ENCODE measurements around the gene ADAMTS5.

ADAMTS5 gene

GRCh38 chr21:26943921-26944320, 23.0 kb downstream of the ADAMTS5 start:
- Histone ChIP-seq H3K79me2 (ENCODE audit: low read length) (no peaks in the 10 kb centered on the region), H3K27ac (ENCODE audit: low read length) (no peak overlapping the region)

GRCh38 chr21:26941421-26941820, 25.5 kb downstream of the ADAMTS5 start:
- no peaks in the 10 kb centered on the region for H3K27me3 ChIP-seq (replicated peaks; ENCODE audit: insufficient read depth, low read length)
- no peak for TF ChIP-seq CTCF (IDR thresholded peaks at IDR 0.05; ENCODE audit: low read length)
- H3K27ac ChIP-seq (ENCODE audit: low read length) = no peak overlapping the region
- no peaks in the 10 kb centered on the region for H3K9me2 ChIP-seq (replicated peaks; ENCODE audit: insufficient read depth, low read length)
- no peaks in the 10 kb centered on the region for H4K20me1 ChIP-seq (ENCODE audit: insufficient read depth, low read length)
- H3F3A ChIP-seq (ENCODE audit: insufficient read depth, low read length) = no peaks in the 10 kb centered on the region
- 0 out of 2 replicates have a peak, but pooled peaks cover 2% of the 10 kb centered on the region for H3K4me1 ChIP-seq (ENCODE audit: low read length)
- H2AFZ ChIP-seq (ENCODE audit: low read length) = no peak overlapping the region
- H3K9ac ChIP-seq (ENCODE audit: low read length) = no peak overlapping the region
- H3K4me2 ChIP-seq (ENCODE audit: low read depth, low read length) = no peak overlapping the region
- H3K9me3 ChIP-seq (replicated peaks; ENCODE audit: insufficient read depth, low read length) = no peaks in the 10 kb centered on the region
- H3K36me3 ChIP-seq (replicated peaks; ENCODE audit: insufficient read depth, low read length) = no peaks in the 10 kb centered on the region
- H3K4me3 ChIP-seq (ENCODE audit: low read length) = no peak overlapping the region
- H3K79me2 ChIP-seq (ENCODE audit: low read length) = no peaks in the 10 kb centered on the region
- DNase-seq = no peak

More at GRCh38 chr21:26943921-26944320, 23.0 kb downstream of the ADAMTS5 start:
- no peaks in the 10 kb centered on the region for H3K27me3 ChIP-seq (replicated peaks; ENCODE audit: insufficient read depth, low read length)
- H2AFZ ChIP-seq (ENCODE audit: low read length) = no peak overlapping the region
- no peak overlapping the region for H3K9ac ChIP-seq (ENCODE audit: low read length)
- H3K4me1 ChIP-seq (ENCODE audit: low read length) = 0 out of 2 replicates have a peak, but pooled peaks cover 9% of the 10 kb centered on the region
- no peak overlapping the region for H3K4me3 ChIP-seq (ENCODE audit: low read length)
- TF ChIP-seq EZH2phosphoT487 (IDR thresholded peaks at IDR 0.05; ENCODE audit: low read length) (no peak), CTCF (IDR thresholded peaks at IDR 0.05; ENCODE audit: low read length) (no peak), EZH2 (optimal IDR thresholded peaks at IDR 0.05; ENCODE audit: low read depth, low read length) (no peak)
- no peaks in the 10 kb centered on the region for H3K36me3 ChIP-seq (replicated peaks; ENCODE audit: insufficient read depth, low read length)
- no peak for DNase-seq
- no peak overlapping the region for H3K4me2 ChIP-seq (ENCODE audit: low read depth, low read length)
- H4K20me1 ChIP-seq (ENCODE audit: insufficient read depth, low read length) = no peaks in the 10 kb centered on the region
- H3F3A ChIP-seq (ENCODE audit: insufficient read depth, low read length) = no peaks in the 10 kb centered on the region
- no peaks in the 10 kb centered on the region for H3K9me3 ChIP-seq (replicated peaks; ENCODE audit: insufficient read depth, low read length)
- H3K9me2 ChIP-seq (replicated peaks; ENCODE audit: insufficient read depth, low read length) = no peaks in the 10 kb centered on the region

GRCh38 chr21:26939601-26940111, 27.2 kb downstream of the ADAMTS5 start:
- Histone ChIP-seq H3K4me1 (ENCODE audit: low read length) (no peaks in the 10 kb centered on the region), H3K4me2 (ENCODE audit: low read depth, low read length) (no peak overlapping the region), H3K9me2 (replicated peaks; ENCODE audit: insufficient read depth, low read length) (no peaks in the 10 kb centered on the region), H3F3A (ENCODE audit: insufficient read depth, low read length) (no peaks in the 10 kb centered on the region), H2AFZ (ENCODE audit: low read length) (no peak overlapping the region), H3K27me3 (replicated peaks; ENCODE audit: insufficient read depth, low read length) (no peaks in the 10 kb centered on the region), H4K20me1 (ENCODE audit: insufficient read depth, low read length) (no peaks in the 10 kb centered on the region), H3K79me2 (ENCODE audit: low read length) (no peaks in the 10 kb centered on the region), H3K4me3 (ENCODE audit: low read length) (no peak overlapping the region), H3K36me3 (replicated peaks; ENCODE audit: insufficient read depth, low read length) (no peaks in the 10 kb centered on the region), H3K27ac (ENCODE audit: low read length) (no peak overlapping the region), H3K9ac (ENCODE audit: low read length) (no peak overlapping the region), H3K9me3 (replicated peaks; ENCODE audit: insufficient read depth, low read length) (no peaks in the 10 kb centered on the region)
- TF ChIP-seq CTCF (IDR thresholded peaks at IDR 0.05; ENCODE audit: low read length) (no peak), EZH2 (optimal IDR thresholded peaks at IDR 0.05; ENCODE audit: low read depth, low read length) (no peak), EZH2phosphoT487 (IDR thresholded peaks at IDR 0.05; ENCODE audit: low read length) (no peak)
- DNase-seq = no peak
